C4-2B (cell line): ENCODE data around the gene GRM2.

Source experiments
- ZFX ChIP-seq: fragments of 450-650 bp; IDR thresholded peaks from 2 replicates; pipeline ENCODE4 v1.6.1; 2017
- TF ChIP-seq, protein P1 (sequence below): fragments of 450-650 bp; conservative IDR thresholded peaks from 2 replicates; pipeline ENCODE4 v1.5.1; 2017; ENCODE audit warnings: mild to moderate bottlenecking

DNA sequence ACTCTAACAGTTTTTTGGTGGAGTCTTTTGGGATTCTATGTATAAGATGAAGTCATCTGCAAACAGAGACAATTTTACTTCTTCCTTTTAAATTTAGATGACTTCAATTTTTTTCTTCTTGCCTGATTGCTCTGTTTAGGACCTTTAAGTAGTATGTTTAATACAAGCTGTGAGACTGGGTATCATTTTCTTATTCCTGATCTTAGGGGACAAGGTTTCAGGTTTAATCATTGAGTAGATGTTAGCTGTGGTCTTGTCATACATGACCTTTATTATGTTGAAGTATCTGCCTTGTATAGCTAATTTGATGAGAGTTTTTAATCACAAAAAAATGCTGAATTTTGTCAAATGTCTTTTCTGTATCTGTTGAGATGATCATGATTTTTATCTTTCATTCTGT lies 20.6 kb downstream of the GRM2 start:
- TF ChIP-seq, protein P1, sequence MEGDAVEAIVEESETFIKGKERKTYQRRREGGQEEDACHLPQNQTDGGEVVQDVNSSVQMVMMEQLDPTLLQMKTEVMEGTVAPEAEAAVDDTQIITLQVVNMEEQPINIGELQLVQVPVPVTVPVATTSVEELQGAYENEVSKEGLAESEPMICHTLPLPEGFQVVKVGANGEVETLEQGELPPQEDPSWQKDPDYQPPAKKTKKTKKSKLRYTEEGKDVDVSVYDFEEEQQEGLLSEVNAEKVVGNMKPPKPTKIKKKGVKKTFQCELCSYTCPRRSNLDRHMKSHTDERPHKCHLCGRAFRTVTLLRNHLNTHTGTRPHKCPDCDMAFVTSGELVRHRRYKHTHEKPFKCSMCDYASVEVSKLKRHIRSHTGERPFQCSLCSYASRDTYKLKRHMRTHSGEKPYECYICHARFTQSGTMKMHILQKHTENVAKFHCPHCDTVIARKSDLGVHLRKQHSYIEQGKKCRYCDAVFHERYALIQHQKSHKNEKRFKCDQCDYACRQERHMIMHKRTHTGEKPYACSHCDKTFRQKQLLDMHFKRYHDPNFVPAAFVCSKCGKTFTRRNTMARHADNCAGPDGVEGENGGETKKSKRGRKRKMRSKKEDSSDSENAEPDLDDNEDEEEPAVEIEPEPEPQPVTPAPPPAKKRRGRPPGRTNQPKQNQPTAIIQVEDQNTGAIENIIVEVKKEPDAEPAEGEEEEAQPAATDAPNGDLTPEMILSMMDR, result no peak
- TF ChIP-seq ZFX, result no peak
